Epithelial cell of prostate (primary cell): ENCODE data around the gene RPS19.

Experiments
- DNase-seq: peaks from one replicate; pipeline ENCODE4 v3.0.0-alpha.2; 2011; ENCODE audit warnings: low read depth, low spot score
- H3K27ac ChIP-seq: fragments of 450-650 bp; 2 replicates; pipeline ENCODE4 v1.5.1; 2017; ENCODE audit warnings: mild to moderate bottlenecking

The RPS19 gene

DNA sequence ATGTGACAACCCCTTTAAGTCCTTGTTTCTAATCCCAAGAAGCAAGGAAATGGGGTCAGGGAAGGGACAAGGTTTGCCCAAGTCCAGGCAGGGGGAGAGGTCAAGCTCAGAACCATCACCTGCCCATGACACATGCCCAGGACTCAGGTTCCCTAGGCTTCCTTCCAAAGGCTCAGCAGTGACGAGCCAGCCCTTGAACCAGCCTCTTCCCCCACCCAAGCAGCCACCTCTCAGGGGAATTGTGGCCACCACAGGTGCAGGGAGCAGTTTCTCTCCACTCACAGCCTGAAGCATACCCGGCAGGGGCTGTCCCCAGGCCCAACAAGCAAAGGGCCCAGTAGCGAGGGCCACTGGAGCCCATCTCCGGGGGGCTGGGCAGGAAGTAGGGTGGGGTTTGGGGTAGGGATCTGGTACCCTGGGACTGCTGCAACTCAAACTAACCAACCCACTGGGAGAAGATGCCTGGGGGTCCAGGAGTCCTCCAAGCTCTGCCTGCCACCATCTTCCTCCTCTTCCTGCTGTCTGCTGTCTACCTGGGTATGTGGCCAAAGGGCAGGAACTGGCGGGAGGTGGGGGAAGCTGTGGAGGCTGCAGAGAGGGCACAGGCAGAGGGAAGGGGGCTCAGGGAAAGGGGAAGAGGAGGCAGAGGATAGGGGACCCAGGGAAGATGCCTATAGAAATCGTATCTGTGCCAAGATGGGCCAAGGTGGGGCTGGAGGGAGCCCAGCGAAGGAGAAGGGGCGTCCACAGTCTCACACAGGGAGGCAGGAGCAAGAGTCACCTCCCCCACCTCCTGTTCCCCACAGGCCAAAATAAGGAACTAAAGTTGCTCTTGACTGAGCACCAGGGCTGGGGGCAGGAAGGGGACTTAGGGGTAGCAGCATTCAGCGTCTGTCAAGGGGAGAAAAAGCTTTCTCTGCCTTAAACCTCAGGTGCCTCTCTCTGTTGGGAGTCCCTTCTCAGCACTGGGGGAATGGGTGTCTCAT, 17.1 kb downstream of the RPS19 start, which contains the start of gene CD79A:
Gene CD79A (plus strand): TSS at position 433 of the 986 bp plus-strand sequence. CDS start 26 bp downstream, at position 459.
- H3K27ac ChIP-seq = no peak within 1 kb of the TSS
- DNase-seq = no peak

GRCh38 chr19:41877916-41878905, 18.2 kb downstream of the RPS19 start:
- no peak for DNase-seq
- no peak overlapping the region for H3K27ac ChIP-seq

DNA sequence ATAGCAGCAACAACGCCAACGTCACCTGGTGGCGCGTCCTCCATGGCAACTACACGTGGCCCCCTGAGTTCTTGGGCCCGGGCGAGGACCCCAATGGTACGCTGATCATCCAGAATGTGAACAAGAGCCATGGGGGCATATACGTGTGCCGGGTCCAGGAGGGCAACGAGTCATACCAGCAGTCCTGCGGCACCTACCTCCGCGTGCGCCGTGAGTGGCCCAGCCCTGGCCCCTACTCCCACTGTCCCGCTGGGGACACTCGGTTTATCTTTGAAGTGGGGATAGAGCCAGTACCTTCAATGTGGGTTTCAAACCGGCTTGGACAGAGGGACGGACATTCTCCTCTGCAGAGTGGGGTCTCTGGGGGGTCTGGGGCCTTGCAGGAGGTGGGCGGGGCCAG, 19.0 kb downstream of the RPS19 start:
- no peak for DNase-seq
- H3K27ac ChIP-seq = no peak overlapping the region

- no peak overlapping the region for H3K27ac ChIP-seq
Observed at GRCh38 chr19:41879670-41880328, 19.7 kb downstream of the RPS19 start.

DNA sequence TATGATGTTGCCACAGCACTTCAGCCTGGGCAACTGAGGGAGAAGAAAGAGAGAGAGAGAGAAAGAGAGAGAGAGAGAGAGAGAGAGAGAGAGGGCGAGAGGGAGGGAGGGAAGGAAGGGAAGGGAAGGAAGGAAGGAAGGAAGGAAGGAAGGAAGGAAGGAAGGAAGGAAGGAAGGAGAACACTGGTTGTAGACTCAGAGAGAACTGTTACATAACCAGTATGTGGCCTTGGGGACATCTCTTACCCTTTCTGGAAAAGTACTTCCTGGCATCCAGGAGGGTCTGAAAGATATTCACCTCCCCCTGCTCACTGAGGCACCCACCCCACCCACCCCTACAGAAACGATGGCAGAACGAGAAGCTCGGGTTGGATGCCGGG, 20.3 kb downstream of the RPS19 start:
- H3K27ac ChIP-seq = no peak overlapping the region
- no peak for DNase-seq

More at GRCh38 chr19:41879670-41880328, 19.7 kb downstream of the RPS19 start:
- DNase-seq = no peak

DNA sequence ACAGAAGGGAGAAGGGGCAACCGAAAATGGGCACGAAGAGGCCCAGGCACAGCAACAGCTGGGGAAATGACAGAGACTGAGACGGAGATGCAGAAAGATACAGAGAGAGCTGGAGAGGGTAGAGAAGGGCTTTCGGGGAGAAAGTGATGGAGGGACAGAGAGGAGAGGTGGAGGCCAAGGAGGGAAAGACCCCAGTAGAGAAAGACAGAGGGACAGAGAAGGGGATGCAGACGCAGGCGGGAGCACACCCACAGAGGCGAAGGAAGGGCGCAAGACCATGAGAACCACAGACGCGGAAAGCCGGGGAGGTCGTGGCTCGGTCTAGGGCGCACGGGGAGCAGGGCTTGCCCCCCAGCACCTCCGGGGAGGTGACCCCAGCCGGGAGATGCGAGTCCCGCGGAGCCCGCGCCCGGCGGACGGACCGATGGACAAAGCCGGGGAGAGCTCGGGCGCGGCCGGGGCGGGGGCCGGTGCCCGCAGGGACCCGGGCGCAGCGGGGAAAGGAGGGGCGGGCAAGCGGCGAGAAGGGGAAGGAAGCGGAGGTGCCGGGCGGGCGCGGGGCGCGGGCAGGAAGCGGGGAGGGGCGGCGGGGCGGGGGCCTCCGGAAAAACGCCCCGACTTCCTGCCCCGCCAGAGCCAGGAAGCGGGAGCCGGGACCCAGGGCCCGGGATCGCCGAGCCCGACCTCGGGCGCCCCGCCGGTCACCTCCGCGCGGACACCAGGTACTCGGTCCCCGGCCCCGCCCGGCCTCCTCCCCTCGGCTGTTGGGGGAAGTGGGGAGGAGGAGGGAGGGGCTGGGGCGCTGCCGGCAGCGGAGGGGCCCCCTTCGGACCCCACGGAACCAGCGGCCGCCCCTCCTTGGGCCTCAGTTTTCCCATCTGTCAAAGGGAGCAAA, 22.8 kb downstream of the RPS19 start, which contains the start of gene ARHGEF1:
Gene ARHGEF1 (plus strand): TSS at position 617 of the 895 bp plus-strand sequence. CDS start 4,899 bp downstream, outside the sequence.
- H3K27ac ChIP-seq = peak within 1 kb of the TSS; percentile 96
- no peak for DNase-seq

DNA sequence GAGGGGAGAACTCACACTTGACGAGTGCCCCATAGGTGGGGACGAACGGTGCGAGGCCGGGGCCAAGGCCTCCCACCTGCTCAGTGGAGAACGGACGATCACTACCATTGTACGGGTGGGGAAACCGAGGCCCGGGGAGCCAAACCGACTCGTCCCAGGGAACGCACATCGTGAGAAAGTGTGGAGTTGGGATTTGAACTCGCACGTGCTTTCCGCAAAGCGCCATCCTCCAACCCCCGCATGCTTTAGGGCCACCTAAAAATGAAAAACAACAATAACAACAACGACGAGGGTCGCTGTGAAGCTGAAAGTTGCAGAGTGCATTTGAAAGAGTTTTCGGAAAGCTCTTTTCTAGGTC, 23.4 kb downstream of the RPS19 start:
- no peak for DNase-seq
- H3K27ac ChIP-seq = peak overlapping the region; percentile 96

GRCh38 chr19:41883821-41884733, 24.0 kb downstream of the RPS19 start:
- peak; percentile 89 for DNase-seq
- peak overlapping the region; percentile 96 for H3K27ac ChIP-seq

DNA sequence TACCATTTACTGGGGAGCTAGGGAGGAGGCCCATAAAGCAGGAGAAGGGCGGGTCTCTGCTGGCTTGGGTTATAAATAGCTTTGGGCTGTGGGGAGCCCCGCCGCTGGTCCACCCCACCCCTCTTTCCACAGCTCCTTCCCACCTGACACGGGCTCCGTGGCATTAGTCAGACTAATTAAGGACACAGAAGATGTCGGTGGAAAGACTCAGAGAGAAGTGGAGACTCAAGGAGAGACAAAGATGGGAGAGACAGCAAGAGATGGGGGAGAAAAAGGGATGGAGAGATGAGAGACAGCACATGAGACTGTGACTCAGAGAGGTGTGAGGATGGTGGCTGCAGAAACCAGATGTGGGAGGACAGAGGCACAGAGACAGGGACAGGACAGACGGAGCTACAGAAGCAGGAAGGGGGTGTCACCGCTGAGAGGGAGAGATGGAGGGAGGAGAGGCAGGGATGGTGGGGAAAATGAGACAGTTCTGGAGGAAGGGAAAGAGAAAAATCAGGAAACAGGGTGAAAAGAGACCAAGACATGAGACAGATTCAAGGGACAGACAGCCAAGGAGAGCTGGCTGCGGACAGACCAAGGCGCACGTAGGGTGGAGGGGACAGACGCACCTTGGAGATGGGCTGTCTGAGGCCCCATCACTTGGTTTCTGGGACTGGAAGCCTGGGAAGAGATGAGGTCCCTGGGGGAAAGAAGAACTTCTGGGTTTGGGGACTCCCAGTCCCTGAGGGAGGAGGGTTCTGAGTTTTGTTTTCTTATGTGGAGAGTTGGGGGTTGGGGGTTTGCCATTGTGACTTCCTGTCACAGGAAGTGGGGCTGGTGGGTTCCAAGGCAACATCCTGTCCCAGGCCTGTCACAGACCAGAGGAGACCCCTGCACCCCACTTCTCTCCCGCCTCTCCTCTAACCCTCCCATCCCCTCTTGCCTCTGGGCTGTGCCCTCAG, 27.0 kb downstream of the RPS19 start:
- peak overlapping the region; percentile 96 for H3K27ac ChIP-seq
- DNase-seq = no peak

DNA sequence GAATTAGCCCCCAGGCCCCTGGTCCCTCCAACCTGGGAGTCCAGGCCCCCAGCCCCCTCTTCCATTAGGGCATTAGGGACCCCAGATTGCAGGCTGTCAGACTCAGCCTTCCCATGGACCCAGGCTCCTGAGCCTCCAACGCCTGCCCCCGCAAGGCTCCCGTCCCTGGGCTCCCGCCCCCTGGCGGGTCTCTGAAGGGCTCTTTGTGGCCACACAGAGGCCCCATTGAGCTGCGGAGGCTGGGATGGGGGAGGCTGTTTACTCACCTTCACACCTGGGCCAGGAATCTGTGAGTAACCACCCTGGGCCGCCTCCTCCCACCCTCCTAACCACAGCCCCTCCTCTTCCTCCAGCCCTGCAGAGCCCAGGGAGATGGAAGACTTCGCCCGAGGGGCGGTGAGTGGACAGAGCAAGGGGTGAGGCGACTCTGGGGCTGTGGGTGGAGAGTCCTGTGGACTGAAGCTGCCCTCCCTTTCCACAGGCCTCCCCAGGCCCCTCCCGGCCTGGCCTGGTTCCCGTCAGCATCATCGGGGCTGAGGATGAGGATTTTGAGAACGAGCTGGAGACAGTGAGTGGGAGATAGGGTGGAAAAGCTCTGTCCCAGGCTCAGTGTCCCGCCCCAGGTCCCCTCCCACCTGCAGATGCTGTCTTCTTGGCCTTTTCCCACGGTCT, 27.8 kb downstream of the RPS19 start:
- H3K27ac ChIP-seq = peak overlapping the region; percentile 96
- peak; percentile 87 for DNase-seq

DNA sequence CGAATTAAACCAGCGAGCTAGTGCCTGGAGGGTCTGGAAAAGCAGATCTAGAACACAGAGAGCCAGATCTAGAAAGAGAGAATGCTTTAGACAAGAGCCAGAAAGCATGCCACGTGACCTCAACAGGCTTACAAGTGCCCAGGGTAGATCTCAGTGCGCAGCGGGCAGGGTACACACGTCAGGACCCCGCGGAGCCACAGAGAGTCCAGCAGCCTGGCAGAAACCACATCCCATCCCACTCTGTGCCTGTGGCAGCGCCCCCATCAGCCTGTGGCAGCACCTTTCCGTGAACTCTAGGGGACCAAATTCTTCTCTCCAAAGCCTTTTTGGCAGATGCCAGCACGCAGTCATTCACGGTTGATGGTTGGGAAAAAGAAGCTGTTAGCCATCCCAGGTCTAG, 28.9 kb downstream of the RPS19 start:
- H3K27ac ChIP-seq = peak overlapping the region; percentile 96
- no peak for DNase-seq

DNA sequence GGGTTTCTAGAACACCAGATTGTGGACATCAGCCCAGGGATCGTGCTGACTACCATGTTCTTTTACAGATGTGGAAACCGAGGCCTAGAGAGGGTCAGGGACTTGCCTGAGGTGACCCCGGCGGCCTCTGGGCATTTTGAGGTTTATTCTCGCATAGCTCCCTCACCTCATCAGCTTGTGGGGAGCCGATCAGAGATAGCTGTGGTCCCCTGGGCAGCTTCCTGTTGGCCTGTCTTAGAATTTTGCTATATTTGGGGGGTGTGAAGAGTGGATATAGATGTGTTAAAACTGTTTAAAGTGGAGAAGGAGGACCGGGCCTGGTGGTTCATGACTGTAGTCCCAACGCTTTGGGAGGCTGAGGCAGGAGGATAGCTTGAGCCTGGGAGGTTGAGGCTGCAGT, 29.8 kb downstream of the RPS19 start:
- no peak for DNase-seq
- H3K27ac ChIP-seq = no peak overlapping the region

GRCh38 chr19:41890936-41891335, 30.9 kb downstream of the RPS19 start:
- no peak overlapping the region for H3K27ac ChIP-seq
- no peak for DNase-seq

DNA sequence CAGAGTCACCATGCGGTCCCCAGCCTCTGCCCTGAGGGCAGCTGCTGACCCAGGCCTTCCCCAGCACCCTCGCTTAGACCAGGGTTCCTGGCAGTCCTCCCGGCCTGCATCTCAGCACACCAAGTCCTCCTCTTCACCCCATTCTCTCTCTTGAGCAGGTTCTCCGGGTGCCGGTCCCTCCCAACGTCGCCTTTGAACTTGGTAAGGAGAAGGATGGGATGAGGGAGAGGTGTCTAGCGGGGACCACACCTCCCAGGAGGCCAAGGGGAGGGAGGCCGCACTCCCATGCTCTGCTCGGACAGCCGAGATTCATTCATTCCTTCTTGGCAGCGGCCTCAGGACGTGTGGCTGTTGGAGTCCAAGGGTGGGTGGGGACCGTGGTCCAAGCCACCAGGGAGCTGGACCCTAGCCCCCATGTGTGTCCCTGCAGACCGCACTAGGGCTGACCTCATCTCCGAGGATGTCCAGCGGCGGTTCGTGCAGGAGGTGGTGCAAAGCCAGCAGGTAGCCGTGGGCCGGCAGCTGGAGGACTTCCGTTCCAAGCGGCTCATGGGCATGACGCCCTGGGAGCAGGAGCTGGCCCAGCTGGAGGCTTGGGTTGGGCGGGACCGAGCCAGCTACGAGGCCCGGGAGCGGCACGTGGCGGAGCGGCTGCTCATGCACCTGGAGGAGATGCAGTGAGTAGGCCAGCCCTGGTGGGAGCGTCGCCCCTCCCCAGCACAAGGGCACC, 32.3 kb downstream of the RPS19 start:
- DNase-seq = no peak
- no peak overlapping the region for H3K27ac ChIP-seq

DNA sequence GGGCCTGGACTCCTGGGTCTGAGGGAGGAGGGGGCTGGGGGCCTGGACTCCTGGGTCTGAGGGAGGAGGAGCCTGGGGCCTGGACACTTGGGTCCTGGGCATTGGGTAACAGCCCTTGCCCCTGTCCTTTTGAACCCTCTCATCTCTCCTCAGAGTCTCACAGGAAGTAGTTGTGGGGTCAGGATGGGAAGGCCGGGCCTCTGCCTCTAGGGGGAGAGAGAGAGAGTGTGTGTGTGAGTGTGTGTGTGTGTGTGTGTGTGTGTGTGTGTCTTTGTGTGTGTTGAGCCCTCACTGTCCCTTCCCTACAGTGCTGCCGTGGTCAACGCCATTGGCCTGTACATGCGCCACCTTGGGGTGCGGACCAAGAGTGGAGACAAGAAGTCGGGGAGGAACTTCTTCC, 33.8 kb downstream of the RPS19 start:
- DNase-seq = no peak

GRCh38 chr19:41894350-41894749, 34.3 kb downstream of the RPS19 start:
- DNase-seq = no peak
- H3K27ac ChIP-seq = no peak overlapping the region

More for the DNA sequence above, 33.8 kb downstream of the RPS19 start:
- no peak overlapping the region for H3K27ac ChIP-seq
